Gastrocnemius medialis (tissue), 4 donors: ENCODE results near the gene APBB1IP. TPM values are rescaled to one million over a fixed set of nuclear protein-coding genes. Genes with fewer than 3 reads are reported as not detected.

Experiments
- ATAC-seq, 2 donors: fragments of 150-250 bp; one replicate each; pipeline ENCODE4 v1.9.1; 2016
- DNase-seq, 2 donors: peaks; one replicate each; pipeline ENCODE4 v3.0.0-alpha.2; 2019
- H3K27ac ChIP-seq, 4 donors: fragments of 200-600 bp; sonication (generic); 1 replicate in 1 of 4; 2 replicates in 3 of 4; pipeline ENCODE4 v1.5.1; 2016 to 2018; ENCODE audit warnings: mild to moderate bottlenecking in 2 of 4, moderate library complexity in 1 of 4
- H3K27me3 ChIP-seq, 3 donors: fragments of 200-600 bp; sonication (generic) in 2 of 3; 1 replicate in 1 of 3; 2 replicates in 2 of 3; pipeline versions ENCODE4 v1.5.1 to v1.6.0; 2016 to 2019; ENCODE audit warnings: mild to moderate bottlenecking in 1 of 3, moderate library complexity in 1 of 3
- H3K36me3 ChIP-seq, 2 donors: fragments of 200-600 bp; sonication (generic) in 1 of 2; one replicate each; pipeline ENCODE4 v1.5.1; 2017 to 2018
- H3K4me1 ChIP-seq, 2 donors: fragments of 200-600 bp; sonication (generic) in 1 of 2; one replicate each; pipeline ENCODE4 v1.5.1; 2016 to 2017; ENCODE audit warnings: mild to moderate bottlenecking in 2 of 2
- H3K4me3 ChIP-seq, 4 donors: fragments of 200-600 bp; sonication (generic) in 3 of 4; 1 replicate in 1 of 4; 2 replicates in 3 of 4; pipeline ENCODE4 v1.5.1; 2016 to 2019; ENCODE audit warnings: mild to moderate bottlenecking in 2 of 4
- H3K9me3 ChIP-seq, 3 donors: fragments of 200-600 bp; sonication (generic) in 2 of 3; 1 replicate in 1 of 3; 2 replicates in 2 of 3; pipeline ENCODE4 v1.5.1; 2016 to 2019
- CTCF ChIP-seq, 5 experiments: fragments of 450-650 bp in 3 of 5; fragments of 200-600 bp in 2 of 5; sonication (generic) in 2 of 5; IDR thresholded peaks in 4 of 5; conservative IDR thresholded peaks in 1 of 5; 1 replicate in 4 of 5; 2 replicates in 1 of 5; pipeline ENCODE4 v1.5.1; 2016 to 2019; ENCODE audit warnings: antibody characterized with exemption in 5 of 5, mild to moderate bottlenecking in 3 of 5, moderate library complexity in 3 of 5
- POLR2A ChIP-seq, 2 donors: fragments of 450-650 bp; IDR thresholded peaks; one replicate each; pipeline ENCODE4 v1.6.1; 2017; ENCODE audit warnings: antibody characterized with exemption in 2 of 2, mild to moderate bottlenecking in 2 of 2, moderate library complexity in 2 of 2
- in situ Hi-C, 4 donors: fragments of 200-750 bp; cut with MboI; loops; one replicate each; pipeline versions ENCODE4 v1.15.0 to v1.8.0; 2017; ENCODE audit warnings: low sequenced_read_pairs in 4 of 4
- intact Hi-C: fragments of 100-400 bp; cut with DNase I; formaldehyde crosslinking; loops from one replicate; pipeline ENCODE4 v1.15.1; 2023; ENCODE audit warnings: low total_unique reads
- total RNA-seq, 4 donors: library from RNA; depleted of rRNA; stranded (reverse); fragments of >200 nt; gene quantifications; one replicate each; pipeline versions ENCODE4 v1.1.0 to v1.2.3, GENCODE V29; 2016

Gene APBB1IP
- total RNA-seq, 4 donors from 2014 or later = 0.83 to 2.0 (median 1.2) TPM

GRCh38 chr10:26520575-26520974 is 82.4 kb downstream of the APBB1IP start:
- intact Hi-C loops = no loop called here
- Histone ChIP-seq H3K36me3 (no peaks in the 10 kb centered on the region), H3K4me3 (no peak overlapping the region), H3K4me1 (no peaks in the 10 kb centered on the region), H3K27me3 (no peaks in the 10 kb centered on the region), H3K27ac (no peak overlapping the region), H3K9me3 (no peaks in the 10 kb centered on the region)
- TF ChIP-seq POLR2A (IDR thresholded peaks at IDR 0.05) (no peak), CTCF (IDR thresholded peaks at IDR 0.05 in 4 of 5, conservative IDR thresholded peaks at IDR 0.05 in 1 of 5) (no peak)
- DNase-seq (no peak), ATAC-seq (no peak)
- in situ Hi-C loops = no loop called here

- DNase-seq = no peak
- Histone ChIP-seq H3K36me3 (no peaks in the 10 kb centered on the region), H3K27me3 (no peaks in the 10 kb centered on the region), H3K9me3 (no peaks in the 10 kb centered on the region), H3K4me1 (no peaks in the 10 kb centered on the region), H3K4me3 (no peak overlapping the region), H3K27ac (no peak overlapping the region)
- ATAC-seq = no peak
- intact Hi-C loops = no loop called here
- no peak for TF ChIP-seq CTCF (IDR thresholded peaks at IDR 0.05 in 4 of 5, conservative IDR thresholded peaks at IDR 0.05 in 1 of 5)
- TF ChIP-seq POLR2A (IDR thresholded peaks at IDR 0.05) = no peak
- in situ Hi-C loops = no loop called here
These were observed 86.2 kb downstream of the APBB1IP start for GRCh38 chr10:26524161-26524896.

- no peaks in the 10 kb centered on the region for H3K27me3 ChIP-seq
- H3K4me1 ChIP-seq = no peaks in the 10 kb centered on the region
- in situ Hi-C loops (no loop called here), intact Hi-C loops (no loop called here)
- DNase-seq (no peak), ATAC-seq (no peak)
- H3K4me3 ChIP-seq = no peak overlapping the region
- H3K36me3 ChIP-seq = no peaks in the 10 kb centered on the region
- no peak overlapping the region for H3K27ac ChIP-seq
- no peaks in the 10 kb centered on the region for H3K9me3 ChIP-seq
- no peak for TF ChIP-seq CTCF (IDR thresholded peaks at IDR 0.05 in 4 of 5, conservative IDR thresholded peaks at IDR 0.05 in 1 of 5)
These were observed 87.4 kb downstream of the APBB1IP start for GRCh38 chr10:26525586-26525985.

GRCh38 chr10:26527018-26527417 is 88.9 kb downstream of the APBB1IP start:
- Histone ChIP-seq H3K4me1 (no peaks in the 10 kb centered on the region), H3K27me3 (no peaks in the 10 kb centered on the region), H3K27ac (no peak overlapping the region), H3K36me3 (no peaks in the 10 kb centered on the region), H3K9me3 (no peaks in the 10 kb centered on the region), H3K4me3 (no peak overlapping the region)
- intact Hi-C loops = no loop called here
- in situ Hi-C loops = no loop called here
- DNase-seq (no peak), ATAC-seq (no peak)
- TF ChIP-seq CTCF (IDR thresholded peaks at IDR 0.05 in 4 of 5, conservative IDR thresholded peaks at IDR 0.05 in 1 of 5) (no peak), POLR2A (IDR thresholded peaks at IDR 0.05) (no peak)

- Histone ChIP-seq H3K4me3 (no peak overlapping the region), H3K27me3 (no peaks in the 10 kb centered on the region), H3K27ac (no peak overlapping the region), H3K4me1 (no peaks in the 10 kb centered on the region), H3K36me3 (no peaks in the 10 kb centered on the region), H3K9me3 (no peaks in the 10 kb centered on the region)
- in situ Hi-C loops = no loop called here
- intact Hi-C loops = no loop called here
- DNase-seq (no peak), ATAC-seq (no peak)
- TF ChIP-seq CTCF (IDR thresholded peaks at IDR 0.05 in 4 of 5, conservative IDR thresholded peaks at IDR 0.05 in 1 of 5) = no peak
- TF ChIP-seq POLR2A (IDR thresholded peaks at IDR 0.05) = no peak
These were observed 89.9 kb downstream of the APBB1IP start for GRCh38 chr10:26528048-26528447.
